ENCODE measurements around the gene SEC16A. TPM values are rescaled to one million over a fixed set of nuclear protein-coding genes. Genes with fewer than 3 reads are reported as not detected.

SEC16A gene
- total RNA-seq, 1 donor, result 38.4 TPM

- Histone ChIP-seq H3K9me3 (ENCODE audit: low read depth, low read length) (no peaks in the 10 kb centered on the region), H2AFZ (ENCODE audit: low read length) (no peak overlapping the region), H4K20me1 (ENCODE audit: insufficient read depth, low read length) (no peaks in the 10 kb centered on the region), H3K27ac (ENCODE audit: low read depth, low read length) (no peak overlapping the region), H3K27me3 (ENCODE audit: insufficient read depth, low read length) (no peaks in the 10 kb centered on the region), H3K4me3 (ENCODE audit: insufficient read depth, low read length) (no peak overlapping the region), H3K36me3 (ENCODE audit: insufficient read depth, low read length) (peaks cover 46% of the 10 kb centered on the region), H3K4me2 (ENCODE audit: insufficient read depth, low read length) (no peak overlapping the region), H3K4me1 (ENCODE audit: insufficient read depth, low read length) (no peaks in the 10 kb centered on the region), H3K79me2 (ENCODE audit: insufficient read depth, low read length) (no peaks in the 10 kb centered on the region)
- TF ChIP-seq CTCF (IDR thresholded peaks at IDR 0.05; ENCODE audit: extremely low read depth, low read depth, low read length), result no peak
- DNase-seq (ENCODE audit: insufficient read length, low spot score, missing footprints), result no peak
Measured at GRCh38 chr9:136509549-136509948, 26.7 kb upstream of the SEC16A start.

- Histone ChIP-seq H3K27me3 (ENCODE audit: insufficient read depth, low read length) (no peaks in the 10 kb centered on the region), H2AFZ (ENCODE audit: low read length) (no peak overlapping the region), H3K36me3 (ENCODE audit: insufficient read depth, low read length) (peaks cover 46% of the 10 kb centered on the region), H3K79me2 (ENCODE audit: insufficient read depth, low read length) (no peaks in the 10 kb centered on the region), H3K27ac (ENCODE audit: low read depth, low read length) (no peak overlapping the region), H3K9me3 (ENCODE audit: low read depth, low read length) (no peaks in the 10 kb centered on the region), H3K4me2 (ENCODE audit: insufficient read depth, low read length) (no peak overlapping the region), H3K4me1 (ENCODE audit: insufficient read depth, low read length) (no peaks in the 10 kb centered on the region), H4K20me1 (ENCODE audit: insufficient read depth, low read length) (no peaks in the 10 kb centered on the region), H3K4me3 (ENCODE audit: insufficient read depth, low read length) (no peak overlapping the region)
- no peak for TF ChIP-seq CTCF (IDR thresholded peaks at IDR 0.05; ENCODE audit: extremely low read depth, low read depth, low read length)
- DNase-seq (ENCODE audit: insufficient read length, low spot score, missing footprints), result no peak
Measured at GRCh38 chr9:136508729-136509500, 26.1 kb upstream of the SEC16A start.

- no peak overlapping the region for H2AFZ ChIP-seq (ENCODE audit: low read length)
- no peak overlapping the region for H3K4me2 ChIP-seq (ENCODE audit: insufficient read depth, low read length)
- no peaks in the 10 kb centered on the region for H4K20me1 ChIP-seq (ENCODE audit: insufficient read depth, low read length)
- H3K4me3 ChIP-seq (ENCODE audit: insufficient read depth, low read length), result no peak overlapping the region
- no peaks in the 10 kb centered on the region for H3K27me3 ChIP-seq (ENCODE audit: insufficient read depth, low read length)
- no peak overlapping the region for H3K27ac ChIP-seq (ENCODE audit: low read depth, low read length)
- H3K36me3 ChIP-seq (ENCODE audit: insufficient read depth, low read length), result peaks cover 44% of the 10 kb centered on the region
- TF ChIP-seq CTCF (IDR thresholded peaks at IDR 0.05; ENCODE audit: extremely low read depth, low read depth, low read length), result no peak
- H3K4me1 ChIP-seq (ENCODE audit: insufficient read depth, low read length), result no peaks in the 10 kb centered on the region
- H3K9me3 ChIP-seq (ENCODE audit: low read depth, low read length), result no peaks in the 10 kb centered on the region
- no peaks in the 10 kb centered on the region for H3K79me2 ChIP-seq (ENCODE audit: insufficient read depth, low read length)
- DNase-seq (ENCODE audit: insufficient read length, low spot score, missing footprints), result no peak
Measured at GRCh38 chr9:136507992-136508375, 25.1 kb upstream of the SEC16A start.

- Histone ChIP-seq H3K4me2 (ENCODE audit: insufficient read depth, low read length) (no peak overlapping the region), H3K36me3 (ENCODE audit: insufficient read depth, low read length) (peaks cover 45% of the 10 kb centered on the region), H2AFZ (ENCODE audit: low read length) (no peak overlapping the region), H3K4me3 (ENCODE audit: insufficient read depth, low read length) (no peak overlapping the region), H3K79me2 (ENCODE audit: insufficient read depth, low read length) (no peaks in the 10 kb centered on the region), H3K4me1 (ENCODE audit: insufficient read depth, low read length) (no peaks in the 10 kb centered on the region), H3K27me3 (ENCODE audit: insufficient read depth, low read length) (no peaks in the 10 kb centered on the region), H3K27ac (ENCODE audit: low read depth, low read length) (no peak overlapping the region), H3K9me3 (ENCODE audit: low read depth, low read length) (no peaks in the 10 kb centered on the region), H4K20me1 (ENCODE audit: insufficient read depth, low read length) (no peaks in the 10 kb centered on the region)
- TF ChIP-seq CTCF (IDR thresholded peaks at IDR 0.05; ENCODE audit: extremely low read depth, low read depth, low read length), result no peak
- DNase-seq (ENCODE audit: insufficient read length, low spot score, missing footprints), result no peak
Measured at GRCh38 chr9:136507221-136507991, 24.6 kb upstream of the SEC16A start.

All from osteoblast (primary cell).